ENCODE data around the gene MRPL24. TPM values are rescaled to one million over a fixed set of nuclear protein-coding genes. Genes with fewer than 3 reads are reported as not detected.

MRPL24 gene
- total and polyA plus RNA-seq, 2 of the 13 experiments (the other 11 are each of a cell fraction or from before 2014, with no cell fraction given), result 38.1 to 42.9 TPM

DNA sequence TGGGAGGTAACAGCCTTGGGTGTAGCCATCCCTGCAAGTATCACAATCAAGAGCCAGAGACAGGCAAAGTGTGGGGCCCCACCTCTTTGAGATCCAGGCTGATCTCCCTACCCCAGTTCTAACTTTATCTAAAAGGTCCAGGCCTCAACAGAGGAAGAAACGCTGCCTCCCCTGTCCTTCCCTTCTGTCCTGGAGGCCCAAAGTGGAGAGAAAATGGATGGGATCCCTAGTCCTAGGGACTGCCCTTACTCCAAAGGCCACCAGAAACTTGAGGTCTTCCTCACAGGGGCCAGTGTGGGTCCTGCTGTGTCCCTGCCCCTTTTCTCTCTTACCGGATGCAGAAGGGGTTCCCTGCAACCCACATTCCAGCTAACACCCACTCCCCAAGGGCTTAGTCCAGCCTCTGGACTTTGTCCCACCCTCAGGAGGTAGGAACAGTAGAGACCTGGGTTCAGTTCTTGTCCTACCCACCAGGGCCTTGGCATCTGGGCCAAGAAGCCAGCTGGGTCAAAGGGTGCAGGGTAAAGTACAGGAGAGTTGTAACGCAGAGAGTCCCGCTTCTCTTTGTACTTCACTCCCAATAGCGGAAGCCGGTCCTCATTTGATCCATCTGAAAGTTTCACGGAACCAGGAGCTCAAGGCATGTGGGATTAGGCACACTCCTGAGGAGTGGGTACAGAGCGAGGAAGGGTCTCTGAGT, 8.7 kb upstream of the MRPL24 start (continued):
- TF ChIP-seq, protein P1, sequence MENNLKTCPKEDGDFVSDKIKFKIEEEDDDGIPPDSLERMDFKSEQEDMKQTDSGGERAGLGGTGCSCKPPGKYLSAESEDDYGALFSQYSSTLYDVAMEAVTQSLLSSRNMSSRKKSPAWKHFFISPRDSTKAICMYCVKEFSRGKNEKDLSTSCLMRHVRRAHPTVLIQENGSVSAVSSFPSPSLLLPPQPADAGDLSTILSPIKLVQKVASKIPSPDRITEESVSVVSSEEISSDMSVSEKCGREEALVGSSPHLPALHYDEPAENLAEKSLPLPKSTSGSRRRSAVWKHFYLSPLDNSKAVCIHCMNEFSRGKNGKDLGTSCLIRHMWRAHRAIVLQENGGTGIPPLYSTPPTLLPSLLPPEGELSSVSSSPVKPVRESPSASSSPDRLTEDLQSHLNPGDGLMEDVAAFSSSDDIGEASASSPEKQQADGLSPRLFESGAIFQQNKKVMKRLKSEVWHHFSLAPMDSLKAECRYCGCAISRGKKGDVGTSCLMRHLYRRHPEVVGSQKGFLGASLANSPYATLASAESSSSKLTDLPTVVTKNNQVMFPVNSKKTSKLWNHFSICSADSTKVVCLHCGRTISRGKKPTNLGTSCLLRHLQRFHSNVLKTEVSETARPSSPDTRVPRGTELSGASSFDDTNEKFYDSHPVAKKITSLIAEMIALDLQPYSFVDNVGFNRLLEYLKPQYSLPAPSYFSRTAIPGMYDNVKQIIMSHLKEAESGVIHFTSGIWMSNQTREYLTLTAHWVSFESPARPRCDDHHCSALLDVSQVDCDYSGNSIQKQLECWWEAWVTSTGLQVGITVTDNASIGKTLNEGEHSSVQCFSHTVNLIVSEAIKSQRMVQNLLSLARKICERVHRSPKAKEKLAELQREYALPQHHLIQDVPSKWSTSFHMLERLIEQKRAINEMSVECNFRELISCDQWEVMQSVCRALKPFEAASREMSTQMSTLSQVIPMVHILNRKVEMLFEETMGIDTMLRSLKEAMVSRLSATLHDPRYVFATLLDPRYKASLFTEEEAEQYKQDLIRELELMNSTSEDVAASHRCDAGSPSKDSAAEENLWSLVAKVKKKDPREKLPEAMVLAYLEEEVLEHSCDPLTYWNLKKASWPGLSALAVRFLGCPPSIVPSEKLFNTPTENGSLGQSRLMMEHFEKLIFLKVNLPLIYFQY (CRISPR knock-in tag; IDR thresholded peaks at IDR 0.05; ENCODE audit: borderline replicate concordance), result peak; percentile 80
- TF ChIP-seq HOXA5 (CRISPR knock-in tag; IDR thresholded peaks at IDR 0.05), result 0 out of 2 replicates have a peak, but pooled peaks have one; percentile 22
- TF ChIP-seq, protein P2, sequence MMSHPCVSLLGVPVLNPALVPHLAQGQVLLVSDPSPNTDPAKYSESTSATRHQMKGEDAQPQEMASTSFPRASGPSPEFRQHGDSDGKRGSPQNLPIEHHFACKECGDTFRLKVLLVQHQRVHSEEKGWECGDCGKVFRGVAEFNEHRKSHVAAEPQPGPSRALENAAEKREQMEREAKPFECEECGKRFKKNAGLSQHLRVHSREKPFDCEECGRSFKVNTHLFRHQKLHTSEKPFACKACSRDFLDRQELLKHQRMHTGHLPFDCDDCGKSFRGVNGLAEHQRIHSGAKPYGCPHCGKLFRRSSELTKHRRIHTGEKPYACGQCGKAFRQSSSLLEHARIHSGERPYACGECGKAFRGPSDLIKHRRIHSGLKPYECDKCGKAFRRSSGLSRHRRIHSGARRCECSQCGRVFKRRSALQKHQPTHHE (CRISPR knock-in tag; IDR thresholded peaks at IDR 0.05; ENCODE audit: borderline replicate concordance), result no peak
- TF ChIP-seq, protein P3, sequence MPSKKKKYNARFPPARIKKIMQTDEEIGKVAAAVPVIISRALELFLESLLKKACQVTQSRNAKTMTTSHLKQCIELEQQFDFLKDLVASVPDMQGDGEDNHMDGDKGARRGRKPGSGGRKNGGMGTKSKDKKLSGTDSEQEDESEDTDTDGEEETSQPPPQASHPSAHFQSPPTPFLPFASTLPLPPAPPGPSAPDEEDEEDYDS (CRISPR knock-in tag; IDR thresholded peaks at IDR 0.05), result 0 out of 2 replicates have a peak, but pooled peaks have one; percentile 17
- peak; percentile 91 for TF ChIP-seq TEAD3 (CRISPR knock-in tag; optimal IDR thresholded peaks at IDR 0.05; ENCODE audit: borderline replicate concordance)
- no peak for TF ChIP-seq MIER2 (CRISPR knock-in tag; IDR thresholded peaks at IDR 0.05)
- TF ChIP-seq ISX (CRISPR knock-in tag; conservative IDR thresholded peaks at IDR 0.05), result no peak
- TF ChIP-seq MED1 (CRISPR knock-in tag; IDR thresholded peaks at IDR 0.05), result peak; percentile 49
- 0 out of 2 replicates have a peak, but pooled peaks have one; percentile 9 for TF ChIP-seq MAZ (IDR thresholded peaks at IDR 0.05; ENCODE audit: borderline replicate concordance, low read depth, low read length)
- no peak for TF ChIP-seq MAZ (CRISPR knock-in tag; IDR thresholded peaks at IDR 0.05; ENCODE audit: low read depth)
- no peak for TF ChIP-seq CHD4 (IDR thresholded peaks at IDR 0.05; ENCODE audit: borderline replicate concordance, low read length)
- 0 out of 2 replicates have a peak, but pooled peaks have one; percentile 25 for TF ChIP-seq ZNF777 (CRISPR knock-in tag; IDR thresholded peaks at IDR 0.05)
- TF ChIP-seq RXRB (CRISPR knock-in tag; IDR thresholded peaks at IDR 0.05; ENCODE audit: borderline replicate concordance), result peak; percentile 42; the same call in 1 of the 2 replicates
- TF ChIP-seq SIX1 (CRISPR knock-in tag; IDR thresholded peaks at IDR 0.05; ENCODE audit: borderline replicate concordance), result no peak
- 0 out of 2 replicates have a peak, but pooled peaks have one; percentile 21 for TF ChIP-seq MEIS2 (CRISPR knock-in tag; IDR thresholded peaks at IDR 0.05)
- peak; percentile 51 for TF ChIP-seq ZFX (CRISPR knock-in tag; IDR thresholded peaks at IDR 0.05; ENCODE audit: low read depth)
- TF ChIP-seq, protein P4, sequence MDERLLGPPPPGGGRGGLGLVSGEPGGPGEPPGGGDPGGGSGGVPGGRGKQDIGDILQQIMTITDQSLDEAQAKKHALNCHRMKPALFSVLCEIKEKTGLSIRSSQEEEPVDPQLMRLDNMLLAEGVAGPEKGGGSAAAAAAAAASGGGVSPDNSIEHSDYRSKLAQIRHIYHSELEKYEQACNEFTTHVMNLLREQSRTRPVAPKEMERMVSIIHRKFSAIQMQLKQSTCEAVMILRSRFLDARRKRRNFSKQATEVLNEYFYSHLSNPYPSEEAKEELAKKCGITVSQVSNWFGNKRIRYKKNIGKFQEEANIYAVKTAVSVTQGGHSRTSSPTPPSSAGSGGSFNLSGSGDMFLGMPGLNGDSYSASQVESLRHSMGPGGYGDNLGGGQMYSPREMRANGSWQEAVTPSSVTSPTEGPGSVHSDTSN (CRISPR knock-in tag; IDR thresholded peaks at IDR 0.05), result no peak
- TF ChIP-seq, protein P5, sequence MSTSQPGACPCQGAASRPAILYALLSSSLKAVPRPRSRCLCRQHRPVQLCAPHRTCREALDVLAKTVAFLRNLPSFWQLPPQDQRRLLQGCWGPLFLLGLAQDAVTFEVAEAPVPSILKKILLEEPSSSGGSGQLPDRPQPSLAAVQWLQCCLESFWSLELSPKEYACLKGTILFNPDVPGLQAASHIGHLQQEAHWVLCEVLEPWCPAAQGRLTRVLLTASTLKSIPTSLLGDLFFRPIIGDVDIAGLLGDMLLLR (CRISPR knock-in tag; IDR thresholded peaks at IDR 0.05), result no peak
- no peak for TF ChIP-seq ZNF746 (CRISPR knock-in tag; IDR thresholded peaks at IDR 0.05)
- TF ChIP-seq THAP11 (CRISPR knock-in tag; IDR thresholded peaks at IDR 0.05), result peak; percentile 67
- no peak for TF ChIP-seq ZSCAN25 (CRISPR knock-in tag; IDR thresholded peaks at IDR 0.05)
- peak; percentile 42; the same call in 1 of the 2 replicates for TF ChIP-seq CREM (IDR thresholded peaks at IDR 0.05)
- TF ChIP-seq CREM (CRISPR knock-in tag; IDR thresholded peaks at IDR 0.05), result no peak
- TF ChIP-seq HNRNPLL (IDR thresholded peaks at IDR 0.05; ENCODE audit: low read depth, low read length, poor library complexity, severe bottlenecking), result no peak

Measured in HepG2 (cell line).